HG03039 (cell line): ENCODE measurements around the gene CTXN1.

Experiments
- ATAC-seq: cut with Tn5 transposase; IDR thresholded peaks from one replicate; pipeline ENCODE4 v1.9.1; 2021; ENCODE audit warnings: mild to moderate bottlenecking, moderate library complexity; ENCODE audit not compliant: unreplicated experiment

CTXN1 gene

DNA sequence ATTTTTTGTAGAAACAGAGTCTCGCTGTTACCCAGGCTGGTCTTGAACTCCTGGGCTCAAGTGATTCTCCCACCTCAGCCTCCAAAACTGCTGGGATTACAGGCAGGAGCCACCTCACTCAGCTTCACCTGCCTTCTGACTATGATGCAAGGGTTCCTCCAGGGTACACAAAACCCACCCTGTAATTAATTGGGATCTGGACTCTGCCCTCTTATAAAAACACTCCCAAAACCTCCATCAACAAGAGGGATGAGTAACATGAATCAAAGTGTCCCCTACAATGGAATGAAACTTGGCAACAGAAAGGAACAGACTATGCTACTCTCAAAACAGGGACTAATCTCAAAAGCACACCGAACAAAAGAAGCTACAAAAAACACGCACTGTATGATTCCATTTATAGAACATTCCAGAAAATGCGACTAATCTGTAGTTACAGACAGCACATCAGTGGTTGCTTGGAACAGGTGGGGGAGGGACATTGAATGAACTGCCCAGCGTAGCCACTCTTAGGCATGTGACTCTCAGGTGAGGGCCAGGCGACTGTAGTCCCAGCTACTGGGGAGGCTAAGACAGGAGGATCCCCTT lies 48.6 kb downstream of the CTXN1 start:
- no peak for ATAC-seq

- no peak for ATAC-seq
These were observed 51.0 kb downstream of the CTXN1 start for GRCh38 chr19:7874897-7875273.
